GM21723 (cell line): Measurements from ENCODE around the gene HDGFL2.

Experiments used
- ATAC-seq: cut with Tn5 transposase; IDR thresholded peaks from one replicate; pipeline ENCODE4 v1.9.1; 2021; ENCODE audit warnings: mild to moderate bottlenecking, moderate library complexity; ENCODE audit not compliant: unreplicated experiment

Gene HDGFL2

DNA sequence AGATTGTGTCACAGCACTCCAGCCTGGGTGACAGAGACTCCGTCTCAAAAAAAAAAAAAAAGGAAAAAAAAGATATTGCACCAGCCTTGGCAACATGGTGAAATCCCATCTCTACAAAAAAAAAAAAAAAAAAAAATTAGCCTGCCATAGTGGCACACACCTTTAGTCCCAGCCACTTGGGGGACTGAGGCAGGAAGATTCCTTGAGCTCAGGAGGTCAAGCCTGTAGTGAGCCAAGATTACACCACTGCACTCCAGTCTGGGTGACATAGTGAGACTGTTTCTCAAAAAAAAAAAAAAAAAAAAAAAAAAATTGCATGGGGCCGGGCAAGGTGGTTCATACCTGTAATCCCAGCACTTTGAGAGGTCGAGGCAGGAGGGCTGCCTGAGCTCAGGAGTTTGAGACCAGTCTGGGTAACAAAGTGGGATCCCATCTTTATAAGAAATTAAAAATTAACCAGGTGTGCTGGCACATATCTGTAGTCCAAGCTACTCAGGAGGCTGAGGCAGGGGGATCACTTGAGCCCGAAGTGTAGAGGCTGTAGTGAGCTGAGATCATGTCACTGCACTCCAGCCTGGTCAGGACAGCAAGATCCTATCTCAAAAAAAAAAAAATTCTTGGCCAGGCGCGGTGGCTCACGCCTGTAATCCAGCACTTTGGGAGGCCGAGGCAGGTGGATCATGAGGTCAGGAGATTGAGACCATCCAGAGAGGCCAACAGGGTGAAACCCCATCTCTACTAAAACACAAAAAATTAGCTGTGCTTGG lies 7.1 kb upstream of the HDGFL2 start:
- ATAC-seq, result no peak

DNA sequence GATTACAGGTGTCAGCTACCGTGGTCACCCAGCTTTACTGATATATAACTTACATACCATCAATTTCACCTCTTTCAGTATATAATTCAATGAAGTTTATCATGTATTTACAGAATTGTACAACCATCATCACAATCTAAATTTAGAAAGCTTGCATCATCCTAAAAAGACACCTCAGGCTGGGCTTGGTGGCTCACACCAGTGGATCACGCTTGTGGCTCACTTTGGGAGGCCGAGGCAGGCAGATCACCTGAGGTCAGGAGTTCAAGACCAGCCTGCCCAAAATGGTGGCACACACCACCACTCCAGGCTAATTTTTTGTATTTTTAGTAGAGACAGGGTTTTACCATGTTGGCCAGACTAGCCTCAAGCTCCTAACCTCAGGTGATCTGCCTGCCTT lies 4.3 kb upstream of the HDGFL2 start:
- ATAC-seq, result no peak

DNA sequence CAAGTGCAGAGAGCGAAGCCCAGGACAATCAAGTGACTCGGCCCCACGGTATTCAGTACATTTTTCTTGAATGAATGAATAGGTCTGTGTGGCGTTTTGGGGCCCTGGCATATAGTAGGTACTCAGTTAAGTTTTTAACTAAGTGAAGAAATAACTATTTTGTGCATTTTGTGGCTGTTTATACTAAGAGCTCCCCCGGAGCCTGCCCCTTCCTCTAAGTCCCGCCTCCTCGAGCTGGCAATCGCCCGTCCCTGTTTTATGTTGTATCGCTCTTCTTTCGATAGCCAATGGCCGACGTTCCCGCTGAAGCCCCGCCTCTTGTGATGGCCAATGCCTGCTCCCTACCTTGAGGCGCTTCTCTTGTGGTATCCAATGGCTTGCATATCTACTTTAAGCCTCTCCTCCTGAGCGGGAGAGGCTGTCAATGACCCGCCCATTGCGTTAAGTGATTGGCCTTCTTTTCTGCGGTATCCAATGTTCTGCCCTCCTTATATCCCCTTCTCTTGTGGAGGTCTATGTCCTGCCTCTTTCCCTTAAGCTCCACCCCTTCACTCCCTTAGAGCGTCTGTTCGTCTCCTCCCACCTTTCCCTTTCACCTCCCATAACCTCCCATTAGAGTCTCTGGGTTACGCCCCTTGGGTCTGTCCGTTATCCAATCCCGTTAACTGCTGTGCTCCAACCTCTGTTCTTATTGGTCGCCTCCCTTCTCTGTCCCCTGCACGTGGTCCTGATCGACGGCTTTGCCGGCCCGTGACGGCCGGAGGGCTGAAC lies 509 bp upstream of the HDGFL2 start:
- ATAC-seq, result peak; percentile 86

DNA sequence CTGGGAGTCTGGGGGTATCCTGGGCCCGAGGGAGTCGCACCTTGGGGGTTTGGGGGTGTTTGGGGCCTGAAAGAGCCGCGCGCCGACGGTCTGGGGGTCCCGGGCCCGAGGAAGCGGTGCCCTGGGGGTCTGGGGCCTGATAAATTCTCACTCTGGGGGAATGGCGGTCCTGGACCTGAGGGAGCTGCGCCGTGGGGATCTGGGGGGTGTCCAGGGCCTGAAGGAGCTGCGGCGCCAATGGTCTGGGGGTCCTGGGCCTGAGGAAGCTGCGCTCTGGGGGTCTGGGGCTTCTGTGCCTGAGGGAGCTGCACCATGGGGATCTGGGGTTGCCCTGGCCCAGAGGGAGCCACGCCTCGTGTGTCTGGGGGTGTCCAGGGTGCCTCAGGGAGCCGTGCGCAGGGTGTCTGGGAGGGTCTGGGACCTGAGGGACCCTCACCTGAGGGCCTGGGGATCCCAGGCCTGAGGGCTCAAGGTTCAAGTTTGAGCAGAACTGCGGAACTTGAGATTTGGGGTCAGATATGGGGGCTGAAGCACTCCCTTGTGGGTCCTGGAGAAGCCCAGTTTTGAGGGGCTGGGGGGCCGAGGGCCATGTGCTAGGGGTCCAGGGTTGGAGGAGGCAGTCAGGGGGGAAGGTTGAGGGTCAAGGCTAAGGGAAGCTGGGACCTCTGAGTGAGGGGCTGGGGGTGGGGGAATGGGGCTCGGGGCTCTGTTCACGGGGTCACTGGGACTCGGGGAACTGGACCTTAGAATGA lies 1.1 kb downstream of the HDGFL2 start:
- no peak for ATAC-seq

DNA sequence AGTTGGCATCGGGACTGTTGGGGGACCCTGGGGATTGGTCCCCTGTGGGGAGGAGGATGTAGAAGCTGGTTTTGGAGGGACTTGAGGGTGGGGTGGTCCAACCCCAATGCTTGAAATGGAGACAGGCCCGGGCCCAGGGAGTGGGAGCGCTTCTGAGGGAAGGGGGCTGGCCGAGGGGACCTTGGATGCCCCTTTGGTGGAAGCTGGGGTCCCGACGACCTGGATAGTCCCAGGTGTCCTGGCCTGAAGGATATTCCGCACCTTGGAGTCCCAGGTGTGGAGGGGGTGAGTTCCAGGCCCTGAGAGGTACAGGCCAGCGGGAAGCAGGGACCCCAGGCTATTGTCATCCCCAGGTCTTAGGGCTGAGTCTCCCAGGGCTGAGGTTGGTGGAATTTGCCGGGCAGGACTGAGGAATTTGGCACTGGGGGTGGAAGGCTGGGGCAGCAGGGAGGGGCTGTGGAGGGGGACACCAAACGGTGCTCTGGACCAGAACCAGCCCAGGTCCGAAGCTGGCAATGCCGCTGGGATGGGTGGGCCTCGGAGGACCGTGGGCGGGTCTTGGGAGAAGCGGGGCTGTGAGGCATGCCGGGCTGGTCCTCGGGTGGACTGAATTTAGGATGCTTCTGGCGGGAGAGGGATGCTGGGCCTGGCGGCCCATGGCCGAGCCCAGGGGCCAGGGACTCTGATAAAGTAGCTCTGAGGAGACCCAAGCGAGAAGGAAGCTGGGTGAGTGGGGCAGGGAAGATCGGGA lies 1.8 kb downstream of the HDGFL2 start:
- ATAC-seq, result no peak

DNA sequence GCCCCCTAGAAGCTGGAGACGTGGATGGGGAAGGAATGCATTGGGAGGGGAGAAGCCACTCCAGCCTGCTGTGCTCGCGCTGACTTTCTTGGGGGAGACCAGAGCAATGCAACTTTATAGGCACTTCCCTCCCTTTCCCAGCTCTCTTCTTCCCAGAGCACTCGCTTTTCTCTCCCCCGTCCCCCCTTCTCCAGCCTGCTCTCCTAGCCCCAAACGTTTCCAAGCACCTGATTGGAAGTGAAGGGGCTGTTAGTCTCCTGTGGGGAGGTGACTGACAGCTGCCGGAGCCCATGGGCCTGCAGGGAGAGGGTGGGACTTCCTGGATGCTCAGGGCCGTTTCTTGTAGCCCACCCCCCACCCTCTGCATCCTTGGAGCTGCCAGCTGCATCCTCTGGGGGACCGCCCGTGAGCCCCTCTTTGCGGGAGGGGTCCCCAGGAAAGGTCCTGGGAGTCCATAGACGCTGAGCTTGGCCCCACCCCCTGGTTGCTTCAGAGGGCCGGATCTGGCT lies 2.5 kb downstream of the HDGFL2 start:
- no peak for ATAC-seq

DNA sequence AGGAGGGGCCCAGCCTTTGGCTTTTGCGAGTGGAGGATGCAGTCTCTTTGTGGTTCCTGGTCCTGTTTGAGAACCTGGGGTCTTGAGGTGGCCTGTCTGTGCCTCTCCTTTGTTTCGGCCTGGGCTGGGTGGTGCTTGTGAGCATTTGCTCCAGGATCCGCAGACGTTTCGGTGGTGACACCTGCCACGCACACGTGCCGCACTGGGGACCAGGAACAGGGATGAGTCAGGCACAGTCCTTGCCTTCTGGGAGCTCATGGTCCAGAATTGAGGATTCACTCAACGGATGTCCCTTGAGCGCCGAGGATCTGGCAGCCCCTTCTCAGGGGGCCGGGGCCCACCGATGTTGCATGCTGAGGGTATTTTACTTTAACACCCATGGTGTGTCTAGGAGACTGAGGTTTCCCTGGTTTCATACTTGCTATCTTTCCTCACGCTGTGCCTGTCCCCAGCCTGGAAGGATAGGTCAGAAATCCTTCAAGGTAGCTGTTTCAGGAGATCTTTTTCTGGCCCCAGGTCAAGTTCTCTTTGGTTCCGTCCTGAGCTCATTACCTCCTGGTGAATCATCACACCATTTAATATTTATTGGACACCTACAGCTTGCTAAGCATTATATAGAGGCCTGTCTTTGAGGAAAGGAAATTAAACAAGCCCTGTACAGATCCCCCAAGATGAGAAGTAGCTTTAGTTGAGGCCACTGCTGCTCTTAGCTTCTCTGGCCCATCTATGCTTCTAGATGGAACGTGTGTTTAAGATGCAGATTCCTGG lies 5.1 kb downstream of the HDGFL2 start:
- ATAC-seq, result no peak

DNA sequence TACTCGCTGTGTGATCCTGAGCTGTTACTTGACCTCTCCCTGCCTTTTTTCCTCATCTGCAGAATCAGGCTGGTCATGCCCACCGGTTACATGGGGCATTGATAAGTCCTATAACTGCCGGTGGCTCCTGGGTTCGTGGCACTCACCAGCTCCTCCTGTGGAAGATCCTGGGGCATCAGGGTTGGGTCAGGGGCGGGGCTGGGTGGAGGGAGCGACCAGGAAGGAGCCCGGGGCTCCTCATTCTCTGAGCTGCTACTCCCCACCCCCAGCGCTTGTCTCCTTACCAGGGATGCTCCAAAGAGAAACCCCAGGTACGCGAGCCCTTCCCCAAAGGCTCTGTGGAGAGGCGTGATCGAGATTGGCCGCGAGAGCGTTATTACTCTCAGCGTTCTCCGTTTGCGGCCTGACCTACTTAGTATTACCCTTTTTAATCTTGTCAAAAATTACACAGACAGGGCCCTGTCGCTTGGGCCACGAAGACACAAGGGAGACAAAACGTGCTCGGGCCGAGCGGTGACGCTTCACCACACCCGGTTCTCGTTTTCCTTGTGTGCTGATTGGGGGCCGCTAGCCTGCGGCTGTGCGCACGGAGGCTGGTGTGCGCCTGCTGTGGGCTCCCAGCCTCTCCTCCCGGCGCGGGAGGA lies 10.7 kb downstream of the HDGFL2 start:
- no peak for ATAC-seq

DNA sequence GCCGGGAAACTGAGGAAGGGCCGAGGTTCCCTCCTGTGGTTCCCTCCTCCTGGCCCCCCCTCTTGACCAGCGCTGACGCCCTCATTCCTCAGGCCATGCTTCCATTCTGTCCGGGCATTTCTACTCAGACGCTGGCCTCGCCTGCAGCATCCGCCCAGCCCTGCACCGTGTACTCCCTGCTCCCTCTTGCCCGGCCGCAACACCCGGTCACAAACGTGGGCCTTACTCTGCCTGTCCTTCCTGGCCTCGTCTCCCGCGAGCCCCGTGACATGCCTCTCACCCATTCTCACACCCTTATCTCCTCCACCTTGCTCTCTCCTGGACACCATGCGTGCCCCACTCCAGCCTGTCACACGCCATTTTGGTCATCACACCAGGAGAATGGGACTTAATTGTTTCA lies 11.3 kb downstream of the HDGFL2 start:
- no peak for ATAC-seq

DNA sequence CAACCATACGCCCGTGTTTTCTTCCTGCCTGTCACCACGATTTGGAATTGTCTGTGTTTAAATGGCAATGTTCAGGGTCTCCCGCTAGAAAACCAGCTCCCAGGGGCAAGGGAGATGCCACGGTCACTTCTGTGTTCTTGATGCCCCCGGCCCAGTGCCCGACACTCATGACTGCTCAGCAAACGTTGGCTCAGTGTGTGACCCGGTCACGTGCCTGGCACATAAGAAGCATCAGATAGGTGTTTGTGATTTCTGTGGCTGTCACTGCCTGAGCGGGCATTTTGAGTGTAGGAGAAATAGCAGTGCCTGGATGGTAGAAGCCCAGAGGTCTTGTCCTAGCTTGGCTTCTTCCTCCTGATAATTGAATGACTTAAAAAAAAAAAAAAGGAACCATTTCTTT lies 15.5 kb downstream of the HDGFL2 start:
- ATAC-seq, result no peak

DNA sequence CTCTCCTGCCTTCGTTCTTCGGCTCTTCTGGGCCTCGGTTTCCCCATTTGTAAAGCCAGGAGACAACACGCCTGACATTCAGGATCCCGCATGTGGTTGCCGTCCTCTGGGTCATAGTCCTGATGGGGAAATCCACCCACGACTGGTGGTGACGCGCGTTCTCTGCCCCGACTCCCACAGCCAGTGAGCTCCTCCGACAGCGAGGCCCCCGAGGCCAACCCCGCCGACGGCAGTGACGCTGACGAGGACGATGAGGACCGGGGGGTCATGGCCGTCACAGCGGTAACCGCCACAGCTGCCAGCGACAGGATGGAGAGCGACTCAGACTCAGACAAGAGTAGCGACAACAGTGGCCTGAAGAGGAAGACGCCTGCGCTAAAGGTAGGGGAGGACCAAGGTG lies 16.4 kb downstream of the HDGFL2 start:
- ATAC-seq, result no peak

DNA sequence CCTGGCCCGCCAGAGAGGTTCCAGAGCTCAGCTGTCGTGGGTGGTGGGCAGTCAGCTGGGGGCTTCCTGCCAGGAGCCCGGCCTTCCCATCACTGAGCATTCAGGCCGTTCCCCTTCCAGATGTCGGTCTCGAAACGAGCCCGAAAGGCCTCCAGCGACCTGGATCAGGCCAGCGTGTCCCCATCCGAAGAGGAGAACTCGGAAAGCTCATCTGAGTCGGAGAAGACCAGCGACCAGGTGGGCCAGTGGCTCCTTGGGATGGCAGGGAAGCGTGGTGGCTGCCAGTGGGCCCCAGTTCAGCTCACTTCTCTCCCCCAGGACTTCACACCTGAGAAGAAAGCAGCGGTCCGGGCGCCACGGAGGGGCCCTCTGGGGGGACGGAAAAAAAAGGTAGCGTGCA lies 19.3 kb downstream of the HDGFL2 start:
- ATAC-seq, result no peak

DNA sequence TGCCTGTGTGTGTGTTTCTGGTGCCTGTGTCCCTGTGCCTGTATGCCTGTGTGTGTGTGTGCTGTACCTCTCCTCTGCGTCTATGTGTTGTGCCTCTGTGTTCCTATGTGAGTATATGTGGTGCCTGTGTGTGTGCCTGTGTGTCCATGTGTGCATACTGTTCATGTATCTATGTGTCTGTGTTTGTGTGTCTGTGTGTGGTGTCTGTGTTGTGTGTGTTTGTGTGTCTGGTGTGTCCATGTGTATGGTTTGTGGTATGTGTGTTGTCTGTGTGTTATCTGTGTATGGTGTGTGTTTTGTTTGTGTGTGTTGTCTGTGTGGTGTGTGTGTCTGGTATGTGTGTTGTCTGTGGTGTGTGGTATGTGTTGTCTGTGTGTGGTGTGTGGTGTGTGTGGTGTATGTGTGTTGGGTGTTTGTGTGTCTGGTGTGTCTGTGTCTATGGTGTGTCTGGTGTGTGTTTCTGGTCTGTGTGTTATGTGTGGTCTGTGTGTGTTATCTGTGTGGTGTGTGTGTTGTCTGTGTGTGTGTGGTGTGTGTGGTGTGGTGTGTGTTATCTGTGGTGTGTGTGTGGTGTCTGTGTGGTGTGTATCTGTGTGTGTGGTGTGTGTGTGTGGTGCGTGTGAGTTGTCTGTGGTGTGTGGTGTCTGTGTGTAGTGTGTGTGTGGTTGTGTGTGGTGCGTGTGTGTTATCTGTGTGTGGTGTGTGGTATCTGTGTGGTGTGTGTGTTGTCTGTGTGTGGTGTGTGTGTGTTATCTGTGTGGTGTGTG lies 20.4 kb downstream of the HDGFL2 start:
- ATAC-seq, result no peak

DNA sequence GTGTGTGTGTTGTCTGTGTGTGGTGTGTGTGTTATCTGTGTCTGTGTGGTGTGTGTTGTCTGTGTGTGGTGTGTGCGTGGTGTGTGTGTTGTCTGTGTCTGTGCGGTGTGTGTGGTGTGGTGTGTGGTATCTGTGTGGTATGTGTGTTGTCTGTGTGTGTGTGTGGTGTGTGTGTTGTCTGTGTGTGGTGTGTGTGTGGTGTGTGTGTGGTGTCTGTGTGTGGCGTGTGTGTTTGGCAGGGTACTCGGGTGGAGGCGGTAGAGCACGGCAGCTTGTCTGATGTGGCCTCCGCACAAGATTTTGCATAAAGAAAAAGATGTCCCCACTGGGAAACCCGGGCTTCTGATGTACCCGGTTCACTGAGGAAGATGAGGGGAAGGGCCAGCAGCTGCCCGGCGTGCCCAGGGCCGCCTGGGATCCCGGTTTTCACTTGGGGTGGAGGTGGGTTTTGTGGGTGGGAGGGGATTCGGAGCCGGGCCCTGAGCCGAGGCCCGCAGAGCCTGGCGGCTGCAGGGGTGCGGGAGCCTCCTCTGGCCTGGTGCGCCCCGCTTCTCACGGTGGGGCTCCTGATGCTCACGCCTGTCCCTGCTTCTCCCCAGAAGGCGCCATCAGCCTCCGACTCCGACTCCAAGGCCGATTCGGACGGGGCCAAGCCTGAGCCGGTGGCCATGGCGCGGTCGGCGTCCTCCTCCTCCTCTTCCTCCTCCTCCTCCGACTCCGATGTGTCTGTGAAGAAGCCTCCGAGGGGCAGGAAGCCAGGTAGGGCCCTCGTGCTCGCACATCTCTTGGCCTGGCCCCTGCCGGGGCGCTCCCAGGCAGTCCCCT lies 21.2 kb downstream of the HDGFL2 start:
- no peak for ATAC-seq

DNA sequence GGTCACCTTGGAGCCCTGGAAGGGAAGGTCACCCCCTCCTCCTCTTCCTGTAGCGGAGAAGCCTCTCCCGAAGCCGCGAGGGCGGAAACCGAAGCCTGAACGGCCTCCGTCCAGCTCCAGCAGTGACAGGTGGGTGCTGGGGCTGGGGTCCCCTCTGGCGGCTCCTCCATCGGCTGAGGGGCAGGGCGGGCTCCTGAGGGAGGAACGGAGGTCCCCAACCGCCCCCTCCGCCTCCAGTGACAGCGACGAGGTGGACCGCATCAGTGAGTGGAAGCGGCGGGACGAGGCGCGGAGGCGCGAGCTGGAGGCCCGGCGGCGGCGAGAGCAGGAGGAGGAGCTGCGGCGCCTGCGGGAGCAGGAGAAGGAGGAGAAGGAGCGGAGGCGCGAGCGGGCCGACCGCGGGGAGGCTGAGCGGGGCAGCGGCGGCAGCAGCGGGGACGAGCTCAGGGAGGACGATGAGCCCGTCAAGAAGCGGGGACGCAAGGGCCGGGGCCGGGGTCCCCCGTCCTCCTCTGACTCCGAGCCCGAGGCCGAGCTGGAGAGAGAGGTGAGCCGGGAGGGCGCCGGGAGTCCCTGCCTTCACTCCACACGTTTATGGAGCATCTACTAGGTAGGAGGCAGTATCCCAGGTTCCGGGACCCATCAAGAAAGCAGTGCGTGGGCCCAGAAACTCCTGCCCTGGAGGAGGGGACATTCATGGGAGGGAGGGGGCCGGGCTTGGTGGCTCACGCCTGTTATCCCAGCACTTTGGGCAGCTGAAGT lies 22.0 kb downstream of the HDGFL2 start:
- ATAC-seq, result no peak

DNA sequence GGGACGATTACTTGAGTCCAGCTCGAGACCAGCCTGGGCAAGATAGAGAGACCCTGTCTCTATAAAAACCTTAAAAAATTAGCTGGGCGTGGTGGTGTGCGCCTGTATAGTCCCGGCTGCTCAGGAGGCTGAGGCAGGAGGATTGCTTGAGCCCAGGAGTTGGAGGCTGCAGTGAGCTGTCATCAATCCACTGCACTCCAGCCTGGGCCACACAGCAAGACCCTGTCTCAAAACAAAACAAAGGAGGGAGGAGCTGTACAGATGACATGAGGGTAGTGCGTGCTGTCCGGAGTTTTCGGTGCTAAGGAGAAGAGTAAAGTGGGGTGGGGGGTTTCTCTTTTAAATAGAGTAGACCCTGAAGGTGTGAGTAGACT lies 22.6 kb downstream of the HDGFL2 start:
- no peak for ATAC-seq

DNA sequence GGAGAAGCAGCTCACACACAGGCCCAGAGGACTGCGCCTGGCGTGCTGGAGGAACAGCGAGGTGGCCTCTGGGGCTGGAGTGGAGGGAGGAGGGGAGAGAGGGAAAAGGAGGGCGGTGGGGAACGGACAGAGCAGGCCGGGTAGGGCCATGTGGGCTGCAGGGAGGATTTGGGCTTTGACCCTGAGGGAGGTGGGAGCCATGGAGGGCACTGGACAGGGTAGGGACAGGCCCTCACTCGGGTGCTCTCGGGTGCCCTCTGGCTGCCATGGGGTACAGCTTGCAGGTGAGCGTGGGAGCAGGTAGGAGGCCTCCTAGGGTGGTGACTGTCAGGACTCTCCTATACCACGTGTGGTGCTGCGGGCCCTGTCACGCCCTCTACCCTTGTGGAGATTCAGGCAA lies 23.4 kb downstream of the HDGFL2 start:
- ATAC-seq, result no peak
